GM13977 (cell line): ENCODE results near the gene GPR162.
A peak's percentile ranks its signal among the peaks of the same experiment; 100 is the strongest.

Source experiments
- DNase-seq: peaks from one replicate; pipeline ENCODE4 v3.0.0; 2012; ENCODE audit warnings: low spot score
- CTCF ChIP-seq: IDR thresholded peaks from 2 replicates; pipeline ENCODE4 v1.5.1; 2012; ENCODE audit warnings: mild to moderate bottlenecking, control low read depth; ENCODE audit not compliant: insufficient read depth; ENCODE audit errors: extremely low read depth, missing control alignments
- in situ Hi-C: fragments of 300-500 bp; cut with MboI; formaldehyde crosslinking; loops from one replicate; pipeline ENCODE4 v1.12.0; 2022; ENCODE audit warnings: low sequenced_read_pairs, low pct_unique_long_range_greater_than_20kb, mixed read lengths, inconsistent platforms; ENCODE audit not compliant: unreplicated experiment

Gene GPR162

GRCh38 chr12:6821591-6822425 is at the start of gene GPR162:
TSS of gene GPR162 (plus strand) at chr12:6821821. CDS start at chr12:6823899, 2,078 bp downstream.
- in situ Hi-C loops, result no loop called here
- DNase-seq, result no peak
- no peak for TF ChIP-seq CTCF

- in situ Hi-C loops, result no loop called here
- DNase-seq, result peak; percentile 64
- no peak for TF ChIP-seq CTCF
These were observed 49.3 kb upstream of the GPR162 start, which contains the start of gene LAG3 for GRCh38 chr12:6772331-6772695. TSS of gene LAG3 (plus strand) at chr12:6772520. CDS start at chr12:6772853, 333 bp downstream.

- peak; percentile 62 for DNase-seq
- in situ Hi-C loops, result no loop called here
- TF ChIP-seq CTCF, result no peak
These were observed 48.7 kb upstream of the GPR162 start for GRCh38 chr12:6772726-6773589.

GRCh38 chr12:6773590-6774351 is 47.9 kb upstream of the GPR162 start:
- no peak for TF ChIP-seq CTCF
- DNase-seq, result peak; percentile 57

GRCh38 chr12:6774499-6775062 is 47.0 kb upstream of the GPR162 start:
- in situ Hi-C loops, result no loop called here
- DNase-seq, result peak; percentile 17
- no peak for TF ChIP-seq CTCF

More at GRCh38 chr12:6773590-6774351, 47.9 kb upstream of the GPR162 start:
- in situ Hi-C loops, result no loop called here
